Sigmoid colon (tissue), 7 donors: Measurements from ENCODE around the gene UBQLN2. TPM values are rescaled to one million over a fixed set of nuclear protein-coding genes. Genes with fewer than 3 reads are reported as not detected.
"Not testable (repeated sequence)": the region's sequence is repeated elsewhere in the genome, so short reads cannot be mapped to it uniquely, and the experiment has no call there.

ENCODE experiments used
- DNase-seq: peaks from one replicate; pipeline ENCODE4 v3.0.0-alpha.2; 2019
- H3K27ac ChIP-seq, 4 donors: fragments of 200-600 bp; sonication (generic); one replicate each; pipeline ENCODE4 v1.5.1; 2016 to 2019; ENCODE audit warnings: mild to moderate bottlenecking in 1 of 4
- H3K27me3 ChIP-seq, 3 donors: fragments of 200-600 bp; sonication (generic); one replicate each; pipeline ENCODE4 v1.5.1; 2019; ENCODE audit warnings: mild to moderate bottlenecking in 1 of 3
- H3K36me3 ChIP-seq, 4 donors: fragments of 200-600 bp; sonication (generic); one replicate each; pipeline ENCODE4 v1.5.1; 2016 to 2019
- H3K4me1 ChIP-seq, 4 donors: fragments of 200-600 bp; sonication (generic); one replicate each; pipeline ENCODE4 v1.5.1; 2017 to 2019
- H3K4me3 ChIP-seq, 4 donors: fragments of 200-600 bp; sonication (generic); one replicate each; pipeline ENCODE4 v1.5.1; 2017 to 2019; ENCODE audit warnings: mild to moderate bottlenecking in 2 of 4, moderate library complexity in 1 of 4
- H3K9me3 ChIP-seq, 4 donors: fragments of 200-600 bp in 3 of 4; sonication (generic) in 3 of 4; one replicate each; pipeline versions ENCODE4 v1.5.1 to v1.6.1; 2013 to 2019
- CTCF ChIP-seq, 4 experiments: fragments of 450-650 bp in 3 of 4; fragments of 200-600 bp in 1 of 4; IDR thresholded peaks; one replicate each; pipeline ENCODE4 v1.5.1; 2016 to 2019; ENCODE audit warnings: antibody characterized with exemption in 4 of 4, mild to moderate bottlenecking in 3 of 4, moderate library complexity in 2 of 4
- EP300 ChIP-seq, 4 donors: sonication (generic); formaldehyde crosslinking; IDR thresholded peaks; one replicate each; pipeline ENCODE4 v1.6.1; 2017; ENCODE audit warnings: antibody characterized with exemption in 4 of 4
- POLR2A ChIP-seq, 2 donors: fragments of 450-650 bp; IDR thresholded peaks; one replicate each; pipeline ENCODE4 v1.6.1; 2016; ENCODE audit warnings: antibody characterized with exemption in 2 of 2, mild to moderate bottlenecking in 2 of 2, moderate library complexity in 2 of 2
- POLR2AphosphoS5 ChIP-seq, 4 donors: sonication (generic); formaldehyde crosslinking; IDR thresholded peaks; one replicate each; pipeline ENCODE4 v1.6.1; 2017; ENCODE audit warnings: antibody characterized with exemption in 4 of 4
- WGBS, 2 donors: extraction: QIAGEN DNeasy Blood & Tissue Kit; methylation state at CpG; one replicate each; pipeline ENCODE4 v1.1.7; 2013; 5-methylcytosine and 5-hydroxymethylcytosine counted together
- intact Hi-C: fragments of 100-400 bp; cut with DNase I; formaldehyde crosslinking; loops from one replicate; pipeline ENCODE4 v1.15.1; 2023
- polyA plus RNA-seq, 3 donors: library from polyadenylated mRNA; stranded (reverse); fragments of 200-250 nt; gene quantifications; one replicate each; pipeline ENCODE4 v1.2.3, GENCODE V29; 2013
- total RNA-seq, 4 donors: library from RNA; depleted of rRNA; stranded (reverse); fragments of >200 nt; gene quantifications; one replicate each; pipeline ENCODE4 v1.1.0, GENCODE V29; 2016
- donor health status: healthy with polysubstance abuse.
- donor health status: Bipolar disorder and iron deficiency.
- donor health status: healthy.

The UBQLN2 gene
- total and polyA plus RNA-seq, 7 donors: 6.6 to 28.9 (median 23.6) TPM

- no peaks in the 10 kb centered on the region for H3K4me1 ChIP-seq
- 90 to 93% methylated on average over 11 of the region's 11 CpGs for WGBS, 2 donors
- intact Hi-C loops: no loop called here
- H3K4me3 ChIP-seq: no peak overlapping the region
- TF ChIP-seq CTCF (IDR thresholded peaks at IDR 0.05) (no peak), EP300 (IDR thresholded peaks at IDR 0.05) (no peak), POLR2A (IDR thresholded peaks at IDR 0.05) (no peak), POLR2AphosphoS5 (IDR thresholded peaks at IDR 0.05) (no peak)
- no peak for DNase-seq
- H3K36me3 ChIP-seq: no peaks in the 10 kb centered on the region
- H3K27ac ChIP-seq: no peak overlapping the region
- H3K27me3 ChIP-seq: no peaks in the 10 kb centered on the region
- no peaks in the 10 kb centered on the region for H3K9me3 ChIP-seq
Measured at GRCh38 chrX:56588397-56589188, 25.2 kb downstream of the UBQLN2 start.

- H3K4me3 ChIP-seq, DNase-seq, H3K4me1 ChIP-seq, H3K9me3 ChIP-seq, H3K27ac ChIP-seq, H3K27me3 ChIP-seq, H3K36me3 ChIP-seq, intact Hi-C loops: not testable (repeated sequence)
- 95 to 100% methylated on average over 2 of the region's 2 CpGs for WGBS, 2 donors
Measured at GRCh38 chrX:56591830-56592229, 28.4 kb downstream of the UBQLN2 start.

- TF ChIP-seq POLR2AphosphoS5 (IDR thresholded peaks at IDR 0.05): no peak
- TF ChIP-seq EP300 (IDR thresholded peaks at IDR 0.05): no peak
- TF ChIP-seq CTCF (IDR thresholded peaks at IDR 0.05): no peak
- no peak for TF ChIP-seq POLR2A (IDR thresholded peaks at IDR 0.05)
- 95% methylated on average over 2 of the region's 2 CpGs for WGBS, 2 donors
Measured at GRCh38 chrX:56600141-56600540, 36.7 kb downstream of the UBQLN2 start.

DNA sequence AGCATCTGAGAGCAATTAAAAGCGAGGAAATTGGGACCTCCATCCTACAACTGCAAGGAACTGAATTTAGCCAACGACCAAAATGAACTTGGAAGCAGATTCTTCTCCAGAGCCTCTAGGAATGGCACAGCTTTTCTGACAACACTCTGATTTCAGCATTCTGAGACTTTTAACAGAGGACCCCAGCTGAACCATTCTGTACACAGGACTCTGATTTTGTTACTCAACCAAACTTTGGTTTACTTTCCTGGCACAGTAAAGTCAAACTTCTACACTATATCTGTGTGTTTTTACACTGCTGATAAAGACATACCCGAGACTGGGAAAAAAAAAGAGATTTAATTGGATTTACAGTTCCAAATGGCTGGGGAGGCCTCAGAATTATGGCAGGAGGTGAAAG is 37.6 kb downstream of the UBQLN2 start:
- TF ChIP-seq EP300 (IDR thresholded peaks at IDR 0.05) (no peak), POLR2AphosphoS5 (IDR thresholded peaks at IDR 0.05) (no peak), CTCF (IDR thresholded peaks at IDR 0.05) (no peak), POLR2A (IDR thresholded peaks at IDR 0.05) (no peak)
- H3K9me3 ChIP-seq: peaks cover 0 to 3% (median 0%) of the 10 kb centered on the region in 4 donors
- H3K36me3 ChIP-seq: no peaks in the 10 kb centered on the region
- intact Hi-C loops: no loop called here
- H3K27me3 ChIP-seq: no peaks in the 10 kb centered on the region
- no peaks in the 10 kb centered on the region for H3K4me1 ChIP-seq
- DNase-seq: no peak
- no peak overlapping the region for H3K4me3 ChIP-seq
- no peak overlapping the region for H3K27ac ChIP-seq
- WGBS, 2 donors: 91 to 93% methylated on average over 3 of the region's 3 CpGs

More at GRCh38 chrX:56600141-56600540, 36.7 kb downstream of the UBQLN2 start:
- Histone ChIP-seq H3K36me3 (no peaks in the 10 kb centered on the region), H3K9me3 (peaks cover 0 to 3% (median 0%) of the 10 kb centered on the region in 4 donors), H3K4me1 (no peaks in the 10 kb centered on the region), H3K4me3 (no peak overlapping the region), H3K27ac (no peak overlapping the region), H3K27me3 (no peaks in the 10 kb centered on the region)
- no peak for DNase-seq
- intact Hi-C loops: no loop called here

DNA sequence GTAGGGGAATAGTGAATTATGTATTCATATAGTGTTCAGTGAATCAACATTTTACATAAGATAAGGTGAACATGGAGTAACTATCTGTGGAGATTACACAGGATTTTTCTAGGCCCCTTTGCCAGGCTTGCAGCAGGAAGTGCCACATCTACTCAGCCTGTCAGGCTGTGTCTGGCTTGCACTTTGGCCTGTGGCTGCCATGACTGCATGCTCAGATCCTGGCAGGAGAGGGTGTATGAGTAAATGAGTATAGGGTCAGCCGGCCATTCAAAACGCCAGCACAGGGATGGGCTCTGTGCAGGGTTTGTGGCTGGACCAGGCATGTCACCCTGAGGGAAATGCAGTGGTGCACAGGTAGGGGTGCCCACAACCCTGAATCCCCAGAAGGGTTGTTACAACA is 51.9 kb downstream of the UBQLN2 start:
- H3K4me1 ChIP-seq: no peaks in the 10 kb centered on the region
- no peaks in the 10 kb centered on the region for H3K36me3 ChIP-seq
- WGBS, 2 donors: 12 to 75% methylated on average over 2 of the region's 2 CpGs
- intact Hi-C loops: no loop called here
- H3K27me3 ChIP-seq: no peaks in the 10 kb centered on the region
- H3K27ac ChIP-seq: no peak overlapping the region
- no peak for TF ChIP-seq EP300 (IDR thresholded peaks at IDR 0.05)
- TF ChIP-seq CTCF (IDR thresholded peaks at IDR 0.05): no peak
- no peak for TF ChIP-seq POLR2AphosphoS5 (IDR thresholded peaks at IDR 0.05)
- no peak for TF ChIP-seq POLR2A (IDR thresholded peaks at IDR 0.05)
- H3K9me3 ChIP-seq: no peaks in the 10 kb centered on the region
- no peak for DNase-seq
- H3K4me3 ChIP-seq: no peak overlapping the region

Other genes with a start within 250 kb of the UBQLN2 start
- 10 to 100 TPM in 2 of 4 donors, 1 to 10 TPM in 2; 7.2 to 16.5 (median 10.5) TPM for gene NBDY, start 165.6 kb downstream of the UBQLN2 start, total RNA-seq
- gene NBDY, start 165.6 kb downstream of the UBQLN2 start, polyA plus RNA-seq: 10 to 100 TPM; 18.0 to 28.2 (median 23.6) TPM